ENCODE measurements around the gene RAB4A.

DNA sequence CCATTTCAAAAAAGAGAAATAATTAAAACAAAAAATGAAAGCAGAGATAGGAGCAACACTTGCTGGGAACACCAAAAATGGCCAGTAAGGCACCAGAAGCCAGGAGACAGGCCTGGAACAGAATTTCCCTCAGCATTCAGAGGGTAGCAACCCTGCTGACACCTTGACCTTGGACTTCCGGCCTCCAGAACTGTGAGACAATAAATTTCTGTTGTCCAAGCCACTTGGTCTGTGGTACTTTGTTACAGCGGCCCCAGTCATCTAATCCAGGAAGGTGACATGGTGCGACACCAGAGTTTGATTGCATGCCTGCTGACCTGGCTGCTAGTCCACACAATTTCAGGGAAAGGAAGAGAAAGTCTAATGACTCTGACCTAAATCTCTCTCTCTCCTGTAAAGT is 10.6 kb upstream of the RAB4A start:
- TF ChIP-seq POLR2A (IDR thresholded peaks at IDR 0.05; ENCODE audit: extremely low read depth, insufficient read length) (no peak), MYC (IDR thresholded peaks at IDR 0.05; ENCODE audit: low read depth, low read length) (no peak)
- TF ChIP-seq, protein P1, sequence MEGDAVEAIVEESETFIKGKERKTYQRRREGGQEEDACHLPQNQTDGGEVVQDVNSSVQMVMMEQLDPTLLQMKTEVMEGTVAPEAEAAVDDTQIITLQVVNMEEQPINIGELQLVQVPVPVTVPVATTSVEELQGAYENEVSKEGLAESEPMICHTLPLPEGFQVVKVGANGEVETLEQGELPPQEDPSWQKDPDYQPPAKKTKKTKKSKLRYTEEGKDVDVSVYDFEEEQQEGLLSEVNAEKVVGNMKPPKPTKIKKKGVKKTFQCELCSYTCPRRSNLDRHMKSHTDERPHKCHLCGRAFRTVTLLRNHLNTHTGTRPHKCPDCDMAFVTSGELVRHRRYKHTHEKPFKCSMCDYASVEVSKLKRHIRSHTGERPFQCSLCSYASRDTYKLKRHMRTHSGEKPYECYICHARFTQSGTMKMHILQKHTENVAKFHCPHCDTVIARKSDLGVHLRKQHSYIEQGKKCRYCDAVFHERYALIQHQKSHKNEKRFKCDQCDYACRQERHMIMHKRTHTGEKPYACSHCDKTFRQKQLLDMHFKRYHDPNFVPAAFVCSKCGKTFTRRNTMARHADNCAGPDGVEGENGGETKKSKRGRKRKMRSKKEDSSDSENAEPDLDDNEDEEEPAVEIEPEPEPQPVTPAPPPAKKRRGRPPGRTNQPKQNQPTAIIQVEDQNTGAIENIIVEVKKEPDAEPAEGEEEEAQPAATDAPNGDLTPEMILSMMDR (IDR thresholded peaks at IDR 0.05; ENCODE audit: low read depth, low read length): no peak
